HepG2 (cell line): ENCODE results near the gene CRAT. TPM values are rescaled to one million over a fixed set of nuclear protein-coding genes. Genes with fewer than 3 reads are reported as not detected.

Source experiments
- CEBPB ChIP-seq: IDR thresholded peaks from 2 replicates; pipeline ENCODE4 v1.6.1; 2011; ENCODE audit warnings: low read depth, low read length, improper control_type of control experiment, borderline replicate concordance
- CEBPG ChIP-seq: IDR thresholded peaks from 2 replicates; pipeline ENCODE4 v1.6.1; 2016
- CHD2 ChIP-seq: IDR thresholded peaks from 2 replicates; pipeline ENCODE4 v1.6.1; 2011; ENCODE audit warnings: low read depth, low read length, improper control_type of control experiment
- DMAP1 ChIP-seq: IDR thresholded peaks from 2 replicates; pipeline ENCODE4 v1.6.1; 2016
- IRF2 ChIP-seq: IDR thresholded peaks from 2 replicates; pipeline ENCODE4 v1.6.1; 2018; ENCODE audit warnings: missing genetic modification reagents, missing compliant biosample characterization
- NR2F2 ChIP-seq: IDR thresholded peaks from 2 replicates; pipeline ENCODE4 v1.6.1; 2012; ENCODE audit warnings: low read depth, inconsistent platforms, borderline replicate concordance
- PAX8 ChIP-seq: sonication (generic); formaldehyde crosslinking; IDR thresholded peaks from 2 replicates; pipeline ENCODE4 v1.8.0; 2022; ENCODE audit warnings: mild to moderate bottlenecking, missing genetic modification reagents, borderline replicate concordance
- POLR2A ChIP-seq, 2 experiments: IDR thresholded peaks; 2 replicates each; pipeline ENCODE4 v1.6.1; 2011; ENCODE audit warnings: low read depth in 2 of 2, low read length in 2 of 2, mild to moderate bottlenecking in 1 of 2, moderate library complexity in 1 of 2; ENCODE audit not compliant: insufficient read depth in 1 of 2
- SALL1 ChIP-seq: sonication (generic); formaldehyde crosslinking; IDR thresholded peaks from 2 replicates; pipeline ENCODE4 v1.8.0; 2022; ENCODE audit warnings: mild to moderate bottlenecking, missing genetic modification reagents
- ZNF260 ChIP-seq: sonication (generic); formaldehyde crosslinking; IDR thresholded peaks from 2 replicates; pipeline ENCODE4 v1.4.0; 2020; ENCODE audit warnings: missing genetic modification reagents, low read depth, mild to moderate bottlenecking, borderline replicate concordance
- polyA plus RNA-seq, 8 experiments: library from polyadenylated mRNA; depleted of rRNA in 3 of 8; stranded (reverse) in 7 of 8; unstranded in 1 of 8; fragments of >200 nt; fragmentation: Illumina TruSeq in 4 of 8; extraction: Trizol in 4 of 8; gene quantifications; 2 replicates each; pipeline versions ENCODE4 v1.2.1 to v1.2.3, GENCODE V29; 2011 to 2016; ENCODE audit warnings: low read depth in 4 of 8, missing spikeins in 1 of 8, mixed read lengths in 1 of 8; ENCODE audit not compliant: insufficient read depth in 1 of 8
- total RNA-seq, 5 experiments: library from RNA; depleted of rRNA; stranded (reverse); fragments of >200 nt; fragmentation: Illumina TruSeq; extraction: Trizol; gene quantifications; 2 replicates each; pipeline ENCODE4 v1.2.3, GENCODE V29; 2016; ENCODE audit warnings: low read depth in 1 of 5
- TF ChIP-seq, protein P1 (sequence below): sonication (generic); formaldehyde crosslinking; IDR thresholded peaks from 2 replicates; pipeline ENCODE4 v1.5.0; 2020; ENCODE audit warnings: mild to moderate bottlenecking, missing genetic modification reagents
- TF ChIP-seq, protein P2 (sequence below): sonication (generic); formaldehyde crosslinking; IDR thresholded peaks from 2 replicates; pipeline ENCODE4 v1.5.0; 2020; ENCODE audit warnings: mild to moderate bottlenecking, missing genetic modification reagents
- TF ChIP-seq, protein P3 (sequence below): sonication (generic); formaldehyde crosslinking; conservative IDR thresholded peaks from 2 replicates; pipeline ENCODE4 v1.4.0; 2020; ENCODE audit warnings: missing genetic modification reagents

Gene CRAT
- total and polyA plus RNA-seq, 2 of the 13 experiments (the other 11 are each of a cell fraction or from before 2014, with no cell fraction given), result 26.1 to 26.6 TPM

- TF ChIP-seq ZNF260 (CRISPR knock-in tag) (no peak), DMAP1 (CRISPR knock-in tag) (0 out of 2 replicates have a peak, but pooled peaks have one; percentile 7), IRF2 (CRISPR knock-in tag) (0 out of 2 replicates have a peak, but pooled peaks have one; percentile 25), CEBPB (peak; percentile 93), CHD2 (no peak), POLR2A (IDR thresholded peaks at IDR 0.05; ENCODE audit: insufficient read depth in 1 of 2, low read depth in 2 of 2, low read length in 2 of 2) (0 out of 4 replicates have a peak, but pooled peaks of 1 of the 2 experiments have one; percentile 34), SALL1 (CRISPR knock-in tag) (0 out of 2 replicates have a peak, but pooled peaks have one; percentile 7), CEBPG (CRISPR knock-in tag) (peak; percentile 88), PAX8 (CRISPR knock-in tag) (no peak), NR2F2 (no peak)
- TF ChIP-seq, protein P1, sequence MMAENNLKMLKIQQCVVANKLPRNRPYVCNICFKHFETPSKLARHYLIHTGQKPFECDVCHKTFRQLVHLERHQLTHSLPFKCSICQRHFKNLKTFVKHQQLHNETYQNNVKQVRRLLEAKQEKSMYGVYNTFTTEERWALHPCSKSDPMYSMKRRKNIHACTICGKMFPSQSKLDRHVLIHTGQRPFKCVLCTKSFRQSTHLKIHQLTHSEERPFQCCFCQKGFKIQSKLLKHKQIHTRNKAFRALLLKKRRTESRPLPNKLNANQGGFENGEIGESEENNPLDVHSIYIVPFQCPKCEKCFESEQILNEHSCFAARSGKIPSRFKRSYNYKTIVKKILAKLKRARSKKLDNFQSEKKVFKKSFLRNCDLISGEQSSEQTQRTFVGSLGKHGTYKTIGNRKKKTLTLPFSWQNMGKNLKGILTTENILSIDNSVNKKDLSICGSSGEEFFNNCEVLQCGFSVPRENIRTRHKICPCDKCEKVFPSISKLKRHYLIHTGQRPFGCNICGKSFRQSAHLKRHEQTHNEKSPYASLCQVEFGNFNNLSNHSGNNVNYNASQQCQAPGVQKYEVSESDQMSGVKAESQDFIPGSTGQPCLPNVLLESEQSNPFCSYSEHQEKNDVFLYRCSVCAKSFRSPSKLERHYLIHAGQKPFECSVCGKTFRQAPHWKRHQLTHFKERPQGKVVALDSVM (CRISPR knock-in tag), result peak; percentile 33; the same call in 1 of the 2 replicates
- TF ChIP-seq, protein P2, sequence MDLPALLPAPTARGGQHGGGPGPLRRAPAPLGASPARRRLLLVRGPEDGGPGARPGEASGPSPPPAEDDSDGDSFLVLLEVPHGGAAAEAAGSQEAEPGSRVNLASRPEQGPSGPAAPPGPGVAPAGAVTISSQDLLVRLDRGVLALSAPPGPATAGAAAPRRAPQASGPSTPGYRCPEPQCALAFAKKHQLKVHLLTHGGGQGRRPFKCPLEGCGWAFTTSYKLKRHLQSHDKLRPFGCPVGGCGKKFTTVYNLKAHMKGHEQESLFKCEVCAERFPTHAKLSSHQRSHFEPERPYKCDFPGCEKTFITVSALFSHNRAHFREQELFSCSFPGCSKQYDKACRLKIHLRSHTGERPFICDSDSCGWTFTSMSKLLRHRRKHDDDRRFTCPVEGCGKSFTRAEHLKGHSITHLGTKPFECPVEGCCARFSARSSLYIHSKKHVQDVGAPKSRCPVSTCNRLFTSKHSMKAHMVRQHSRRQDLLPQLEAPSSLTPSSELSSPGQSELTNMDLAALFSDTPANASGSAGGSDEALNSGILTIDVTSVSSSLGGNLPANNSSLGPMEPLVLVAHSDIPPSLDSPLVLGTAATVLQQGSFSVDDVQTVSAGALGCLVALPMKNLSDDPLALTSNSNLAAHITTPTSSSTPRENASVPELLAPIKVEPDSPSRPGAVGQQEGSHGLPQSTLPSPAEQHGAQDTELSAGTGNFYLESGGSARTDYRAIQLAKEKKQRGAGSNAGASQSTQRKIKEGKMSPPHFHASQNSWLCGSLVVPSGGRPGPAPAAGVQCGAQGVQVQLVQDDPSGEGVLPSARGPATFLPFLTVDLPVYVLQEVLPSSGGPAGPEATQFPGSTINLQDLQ, result no peak
- TF ChIP-seq, protein P3, sequence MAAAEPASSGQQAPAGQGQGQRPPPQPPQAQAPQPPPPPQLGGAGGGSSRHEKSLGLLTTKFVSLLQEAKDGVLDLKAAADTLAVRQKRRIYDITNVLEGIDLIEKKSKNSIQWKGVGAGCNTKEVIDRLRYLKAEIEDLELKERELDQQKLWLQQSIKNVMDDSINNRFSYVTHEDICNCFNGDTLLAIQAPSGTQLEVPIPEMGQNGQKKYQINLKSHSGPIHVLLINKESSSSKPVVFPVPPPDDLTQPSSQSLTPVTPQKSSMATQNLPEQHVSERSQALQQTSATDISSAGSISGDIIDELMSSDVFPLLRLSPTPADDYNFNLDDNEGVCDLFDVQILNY (CRISPR knock-in tag), result no peak
These were observed 1.1 kb downstream of the CRAT start (continued) for GRCh38 chr9:129109537-129109903.
